Measurements from ENCODE around the gene DBH. TPM values are rescaled to one million over a fixed set of nuclear protein-coding genes. Genes with fewer than 3 reads are reported as not detected.

DBH gene
- total and polyA plus RNA-seq, 8 donors = 0.08 to 0.09 TPM; not detected in 6

- H3K27ac ChIP-seq = no peak overlapping the region
- DNase-seq (peak in 2 of 6 donors; percentile 8 to 47), FAIRE-seq (no peak), ATAC-seq (peak in 1 of 4 donors; percentile 17)
- intact Hi-C loops (cut with DNase I) = no loop called here
- H3K4me3 ChIP-seq = no peak overlapping the region
- H3K9me3 ChIP-seq = no peaks in the 10 kb centered on the region
- TF ChIP-seq CTCF (IDR thresholded peaks at IDR 0.05) = no peak
- no peaks in the 10 kb centered on the region for H3K27me3 ChIP-seq
- no peaks in the 10 kb centered on the region for H3K36me3 ChIP-seq
- no peaks in the 10 kb centered on the region for H3K4me1 ChIP-seq
- 88 to 92% methylated on average over 17 of the region's 17 CpGs for WGBS, 2 donors
These were observed 41.2 kb downstream of the DBH start for GRCh38 chr9:133677126-133678010.

DNA sequence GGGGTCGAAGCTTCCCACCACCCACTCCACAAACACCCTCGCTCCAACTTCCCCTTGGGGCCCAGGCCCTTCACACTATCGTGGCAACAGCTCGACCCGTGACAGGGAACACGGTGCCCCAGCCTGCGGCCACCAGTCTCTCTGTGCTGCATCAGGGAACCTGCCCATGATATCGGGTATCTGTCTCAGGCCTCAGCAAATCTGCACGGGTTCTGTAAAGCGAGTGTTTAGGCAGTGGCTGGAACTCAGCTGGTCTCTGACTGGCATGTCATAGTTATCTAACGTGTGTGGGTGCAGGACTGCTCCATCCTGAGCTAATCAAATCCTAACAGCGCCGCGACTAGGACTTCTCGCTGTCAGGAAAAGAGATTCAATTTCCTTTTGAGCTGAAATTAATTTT lies 42.9 kb downstream of the DBH start:
- Histone ChIP-seq H3K9me3 (no peaks in the 10 kb centered on the region), H3K4me1 (no peaks in the 10 kb centered on the region), H3K4me3 (no peak overlapping the region), H3K27ac (no peak overlapping the region), H3K27me3 (no peaks in the 10 kb centered on the region), H3K36me3 (no peaks in the 10 kb centered on the region)
- no peak for TF ChIP-seq CTCF (IDR thresholded peaks at IDR 0.05)
- intact Hi-C loops (cut with DNase I) = no loop called here
- no peak for ATAC-seq
- no peak for FAIRE-seq
- WGBS, 2 donors = 82 to 88% methylated on average over 15 of the region's 15 CpGs
- DNase-seq = no peak

DNA sequence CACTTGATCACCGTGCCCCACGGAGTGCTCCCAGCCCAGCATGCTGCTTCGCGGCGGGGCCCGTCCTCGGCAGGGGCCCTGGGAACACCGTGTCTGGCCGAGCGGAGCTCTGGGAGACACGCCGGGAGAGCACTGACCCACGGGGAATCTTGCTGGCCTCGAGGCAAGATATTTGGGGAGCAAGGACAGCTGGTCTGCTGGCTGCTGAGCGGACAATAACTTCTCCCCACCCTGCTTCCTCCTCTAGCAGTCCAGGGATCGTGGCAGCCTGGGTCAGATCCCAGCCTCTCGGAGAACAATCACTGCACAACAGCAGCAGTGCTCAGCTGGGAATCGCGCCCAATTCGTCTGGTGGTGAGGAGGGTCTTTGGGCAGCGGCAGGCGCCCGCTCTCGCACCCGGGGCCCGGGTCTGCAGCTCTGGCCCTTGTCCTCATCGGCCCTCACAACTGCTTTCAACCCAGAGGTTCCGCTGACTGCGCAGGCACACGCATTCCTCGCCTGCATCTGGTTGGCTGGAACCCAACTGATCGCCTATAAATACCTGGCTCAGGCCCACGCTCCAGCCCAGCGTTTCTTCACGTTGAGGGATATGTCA lies 43.4 kb downstream of the DBH start:
- no peak for ATAC-seq
- Histone ChIP-seq H3K27me3 (no peaks in the 10 kb centered on the region), H3K27ac (no peak overlapping the region), H3K4me1 (no peaks in the 10 kb centered on the region), H3K36me3 (no peaks in the 10 kb centered on the region), H3K4me3 (no peak overlapping the region), H3K9me3 (no peaks in the 10 kb centered on the region)
- intact Hi-C loops (cut with DNase I) = no loop called here
- WGBS, 2 donors = 78 to 81% methylated on average over 35 of the region's 35 CpGs
- no peak for FAIRE-seq
- peak in 2 of 6 donors; percentile 26 to 51 for DNase-seq
- TF ChIP-seq CTCF (IDR thresholded peaks at IDR 0.05) = no peak

GRCh38 chr9:133680250-133680975 lies 44.2 kb downstream of the DBH start:
- Histone ChIP-seq H3K9me3 (no peaks in the 10 kb centered on the region), H3K4me3 (no peak overlapping the region), H3K27me3 (no peaks in the 10 kb centered on the region), H3K36me3 (no peaks in the 10 kb centered on the region), H3K4me1 (no peaks in the 10 kb centered on the region), H3K27ac (no peak overlapping the region)
- intact Hi-C loops (cut with DNase I) = no loop called here
- WGBS, 2 donors = 93% methylated on average over 20 to 21 of the region's 21 CpGs
- ATAC-seq (no peak), DNase-seq (peak in 2 of 6 donors; percentile 28 to 58), FAIRE-seq (no peak)
- TF ChIP-seq CTCF (IDR thresholded peaks at IDR 0.05) = no peak
